Measurements from ENCODE around the gene TCIRG1. TPM values are rescaled to one million over a fixed set of nuclear protein-coding genes. Genes with fewer than 3 reads are reported as not detected.

Gene TCIRG1
- total and polyA plus RNA-seq, 2 of the 13 experiments (the other 11 are each of a cell fraction or from before 2014, with no cell fraction given), result 48.0 to 69.6 TPM

GRCh38 chr11:68038226-68038717 lies 553 bp upstream of the TCIRG1 start (continued):
- peak; percentile 77 for TF ChIP-seq ZFP90 (CRISPR knock-in tag; IDR thresholded peaks at IDR 0.05; ENCODE audit: borderline replicate concordance)
- peak; percentile 95 for TF ChIP-seq ZNF589 (CRISPR knock-in tag; conservative IDR thresholded peaks at IDR 0.05)
- TF ChIP-seq NR2F1 (CRISPR knock-in tag; IDR thresholded peaks at IDR 0.05), result peak; percentile 97 to 98
- no peak for TF ChIP-seq HES4 (CRISPR knock-in tag; IDR thresholded peaks at IDR 0.05; ENCODE audit: borderline replicate concordance)
- peak; percentile 69; the same call in 1 of the 2 replicates for TF ChIP-seq GMEB1 (CRISPR knock-in tag; IDR thresholded peaks at IDR 0.05; ENCODE audit: borderline replicate concordance)
- peak in 1 of 2 experiments; percentile 95; a peak in 2 of 4 replicates for TF ChIP-seq KLF16 (CRISPR knock-in tag; IDR thresholded peaks at IDR 0.05)
- peak; percentile 95 for TF ChIP-seq HNF4G (IDR thresholded peaks at IDR 0.05; ENCODE audit: borderline replicate concordance, low read depth, low read length)
- peak; percentile 96 for TF ChIP-seq HNF4G (CRISPR knock-in tag; IDR thresholded peaks at IDR 0.05; ENCODE audit: borderline replicate concordance, low read depth)
- TF ChIP-seq ZNF235 (CRISPR knock-in tag; IDR thresholded peaks at IDR 0.05; ENCODE audit: borderline replicate concordance), result no peak
- TF ChIP-seq ZFP41 (CRISPR knock-in tag; IDR thresholded peaks at IDR 0.05; ENCODE audit: borderline replicate concordance), result no peak
- peak; percentile 40 for TF ChIP-seq ZNF543 (CRISPR knock-in tag; IDR thresholded peaks at IDR 0.05)
- TF ChIP-seq BCL6 (CRISPR knock-in tag; IDR thresholded peaks at IDR 0.05), result peak; percentile 92
- peak; percentile 97 for TF ChIP-seq ZNF451 (CRISPR knock-in tag; IDR thresholded peaks at IDR 0.05)
- TF ChIP-seq EHMT2 (IDR thresholded peaks at IDR 0.05; ENCODE audit: borderline replicate concordance, low read depth, low read length), result no peak; the same call in 1 of the 2 replicates
- peak in 1 of 2 experiments; percentile 42; a peak in 1 of 4 replicates for TF ChIP-seq ATF4 (CRISPR knock-in tag; IDR thresholded peaks at IDR 0.05)
- no peak for TF ChIP-seq FIP1L1 (IDR thresholded peaks at IDR 0.05; ENCODE audit: borderline replicate concordance, insufficient read depth, low read depth, low read length)
- peak; percentile 88 for TF ChIP-seq ARID5B (CRISPR knock-in tag; IDR thresholded peaks at IDR 0.05)
- no peak for TF ChIP-seq ZNF10 (CRISPR knock-in tag; IDR thresholded peaks at IDR 0.05; ENCODE audit: borderline replicate concordance, low read depth)
- peak; percentile 70 for TF ChIP-seq PHF8 (CRISPR knock-in tag; IDR thresholded peaks at IDR 0.05)
- peak; percentile 86 for TF ChIP-seq MAZ (IDR thresholded peaks at IDR 0.05; ENCODE audit: borderline replicate concordance, low read depth, low read length)
- peak; percentile 57; the same call in 1 of the 2 replicates for TF ChIP-seq MAZ (CRISPR knock-in tag; IDR thresholded peaks at IDR 0.05; ENCODE audit: low read depth)
- TF ChIP-seq NAIF1 (CRISPR knock-in tag; IDR thresholded peaks at IDR 0.05; ENCODE audit: borderline replicate concordance), result no peak
- TF ChIP-seq RBAK (CRISPR knock-in tag; IDR thresholded peaks at IDR 0.05), result 0 out of 2 replicates have a peak, but pooled peaks have one; percentile 23
- no peak for TF ChIP-seq ZNF790 (CRISPR knock-in tag; IDR thresholded peaks at IDR 0.05; ENCODE audit: borderline replicate concordance)

All from HepG2 (cell line).